GM19351 (cell line): Measurements from ENCODE around the gene ITGA2.
"Not testable (repeated sequence)": the region's sequence is repeated elsewhere in the genome, so short reads cannot be mapped to it uniquely, and the experiment has no call there.

ENCODE experiments used
- ATAC-seq: cut with Tn5 transposase; IDR thresholded peaks from one replicate; pipeline ENCODE4 v1.9.1; 2021; ENCODE audit warnings: mild to moderate bottlenecking, moderate library complexity; ENCODE audit not compliant: unreplicated experiment

ITGA2 gene

GRCh38 chr5:53095217-53095616 lies 106.1 kb downstream of the ITGA2 start:
- no peak for ATAC-seq

GRCh38 chr5:53095931-53096525 lies 106.9 kb downstream of the ITGA2 start:
- ATAC-seq: peak; percentile 87

GRCh38 chr5:53099546-53099945 lies 110.4 kb downstream of the ITGA2 start:
- no peak for ATAC-seq

GRCh38 chr5:53100606-53101005 lies 111.5 kb downstream of the ITGA2 start:
- ATAC-seq: no peak

- ATAC-seq: no peak
Observed at GRCh38 chr5:53105611-53106300, 116.6 kb downstream of the ITGA2 start.

- ATAC-seq: peak; percentile 13
Observed at GRCh38 chr5:53109056-53109442, 119.9 kb downstream of the ITGA2 start.

GRCh38 chr5:53109443-53110127 lies 120.4 kb downstream of the ITGA2 start, which contains the start of gene MOCS2:
Gene MOCS2, minus strand, starts transcription at chr5:53109757. Its CDS starts 2,583 bp downstream, at chr5:53107174.
- peak; percentile 95 for ATAC-seq

- ATAC-seq: peak; percentile 6
Observed at GRCh38 chr5:53110156-53110555, 121.0 kb downstream of the ITGA2 start.

- ATAC-seq: no peak
Observed at GRCh38 chr5:53111139-53111538, 122.0 kb downstream of the ITGA2 start.

GRCh38 chr5:53112307-53112706 lies 123.2 kb downstream of the ITGA2 start:
- not testable (repeated sequence) for ATAC-seq

- ATAC-seq: no peak
Observed at GRCh38 chr5:53112909-53113308, 123.8 kb downstream of the ITGA2 start.

- ATAC-seq: no peak
Observed at GRCh38 chr5:53113947-53114346, 124.8 kb downstream of the ITGA2 start.

- no peak for ATAC-seq
Observed at GRCh38 chr5:53114988-53115387, 125.8 kb downstream of the ITGA2 start.

- no peak for ATAC-seq
Observed at GRCh38 chr5:53116597-53116996, 127.4 kb downstream of the ITGA2 start.

GRCh38 chr5:53118879-53119278 lies 129.7 kb downstream of the ITGA2 start:
- no peak for ATAC-seq

- ATAC-seq: no peak
Observed at GRCh38 chr5:53120165-53120564, 131.0 kb downstream of the ITGA2 start.

GRCh38 chr5:53123702-53124101 lies 134.6 kb downstream of the ITGA2 start:
- ATAC-seq: no peak

- ATAC-seq: no peak
Observed at GRCh38 chr5:53126521-53126920, 137.4 kb downstream of the ITGA2 start.

GRCh38 chr5:53127107-53127506 lies 138.0 kb downstream of the ITGA2 start:
- ATAC-seq: no peak

GRCh38 chr5:53128481-53128880 lies 139.3 kb downstream of the ITGA2 start:
- no peak for ATAC-seq

- no peak for ATAC-seq
Observed at GRCh38 chr5:53130266-53130665, 141.1 kb downstream of the ITGA2 start.

GRCh38 chr5:53133020-53133419 lies 143.9 kb downstream of the ITGA2 start:
- no peak for ATAC-seq
